GM12878 (cell line): ENCODE data around the gene SPNS1. TPM values are rescaled to one million over a fixed set of nuclear protein-coding genes. Genes with fewer than 3 reads are reported as not detected.
"Not testable (repeated sequence)": the region's sequence is repeated elsewhere in the genome, so short reads cannot be mapped to it uniquely, and the experiment has no call there.

Experiments used
- ATAC-seq: fragments of 200-7000 bp; cut with Tn5 transposase; 3 replicates; pipeline ENCODE4 v1.9.1; 2020; ENCODE audit warnings: mild to moderate bottlenecking, moderate library complexity
- BruUV-seq: library from RNA; stranded (reverse); fragments of 400-500 nt; replicated peaks from 2 replicates; lab custom pipeline; 2021; lab: Mats Ljungman, UMichigan
- CTCF ChIA-PET: fragments of 300-600 bp; sonication (Branson Sonifier 250); formaldehyde crosslinking; extraction: SDS; loops from one replicate; lab custom pipeline; 2021; ENCODE audit warnings: inconsistent platforms; lab: Yijun Ruan, JAX
- POLR2A ChIA-PET: fragments of 350-600 bp; formaldehyde crosslinking; extraction: SDS; loops from one replicate; lab custom pipeline; 2021; ENCODE audit warnings: inconsistent platforms; lab: Charles Lee
- RAD21 ChIA-PET: fragments of 300-600 bp; sonication (Branson Sonifier 250); formaldehyde crosslinking; loops from one replicate; lab custom pipeline; 2023; ENCODE audit warnings: antibody characterized with exemption; ENCODE audit not compliant: unreplicated experiment; lab: Charles Lee
- SMC1A ChIA-PET: fragments of 300-600 bp; sonication (Branson Sonifier 250); formaldehyde crosslinking; loops from one replicate; lab custom pipeline; 2023; ENCODE audit not compliant: unreplicated experiment, uncharacterized antibody; lab: Charles Lee
- DNase-seq: peaks from one replicate; pipeline ENCODE4 v3.0.0-alpha.2; 2011; ENCODE audit warnings: low read depth, low spot score
- FAIRE-seq: peaks from 3 replicates; lab custom pipeline; 2011; peaks lifted over from hg19 to GRCh38; lab: Jason Lieb, UNC
- H2AFZ ChIP-seq: 2 replicates; pipeline ENCODE4 v1.6.0; 2011; ENCODE audit warnings: low read depth, low read length, control low read depth; ENCODE audit not compliant: control insufficient read depth
- H3K27ac ChIP-seq: 2 replicates; pipeline ENCODE4 v1.5.1; 2011; ENCODE audit warnings: control low read depth; ENCODE audit not compliant: control insufficient read depth, insufficient read depth
- H3K27me3 ChIP-seq, 2 experiments: replicated peaks in 1 of 2; 2 replicates each; pipeline versions ENCODE4 v1.6.0 to v1.6.1; 2011; ENCODE audit warnings: low read length in 1 of 2; ENCODE audit not compliant: control insufficient read depth in 2 of 2, insufficient read depth in 2 of 2
- H3K36me3 ChIP-seq, 2 experiments: 2 replicates each; pipeline ENCODE4 v1.5.1; 2011; ENCODE audit warnings: low read length in 1 of 2; ENCODE audit not compliant: control insufficient read depth in 2 of 2, insufficient read depth in 2 of 2
- H3K4me1 ChIP-seq: 2 replicates; pipeline ENCODE4 v1.6.1; 2011; ENCODE audit warnings: mild to moderate bottlenecking, low read length, moderate library complexity, mixed read lengths; ENCODE audit not compliant: control insufficient read depth, insufficient read depth
- H3K4me2 ChIP-seq: 2 replicates; pipeline ENCODE4 v1.6.0; 2011; ENCODE audit warnings: control low read depth; ENCODE audit not compliant: control insufficient read depth, insufficient read depth
- H3K4me3 ChIP-seq: fragments of 200-600 bp; sonication (generic); 2 replicates; pipeline ENCODE4 v1.5.1; 2016
- H3K79me2 ChIP-seq: 2 replicates; pipeline ENCODE4 v1.6.0; 2011; ENCODE audit warnings: low read length; ENCODE audit not compliant: control insufficient read depth, insufficient read depth
- H3K9ac ChIP-seq: 2 replicates; pipeline ENCODE4 v1.8.0; 2011; ENCODE audit warnings: low read length, control low read depth, mixed read lengths; ENCODE audit not compliant: control insufficient read depth, insufficient read depth
- H3K9me3 ChIP-seq: replicated peaks from 3 replicates; pipeline ENCODE4 v1.5.1; 2011; ENCODE audit warnings: mild to moderate bottlenecking, low read length; ENCODE audit not compliant: control insufficient read depth, insufficient read depth
- H4K20me1 ChIP-seq: 2 replicates; pipeline ENCODE4 v1.6.0; 2011; ENCODE audit not compliant: control insufficient read depth, insufficient read depth
- CEBPB ChIP-seq, 2 experiments: fragments of 150-350 bp in 1 of 2; IDR thresholded peaks; 2 replicates each; pipeline ENCODE4 v1.6.1; 2012 to 2014; ENCODE audit warnings: low read depth in 2 of 2, low read length in 2 of 2, borderline replicate concordance in 1 of 2, inconsistent platforms in 1 of 2
- CHD4 ChIP-seq: fragments of 200-600 bp; sonication (generic); IDR thresholded peaks from 2 replicates; pipeline ENCODE4 v1.6.1; 2016; ENCODE audit warnings: mild to moderate bottlenecking
- KDM1A ChIP-seq: fragments of 200-600 bp; sonication (generic); IDR thresholded peaks from 2 replicates; pipeline ENCODE4 v1.6.1; 2016; ENCODE audit warnings: borderline replicate concordance
- LARP7 ChIP-seq: fragments of 450-650 bp; IDR thresholded peaks from 2 replicates; pipeline ENCODE4 v1.6.1; 2017; ENCODE audit warnings: mild to moderate bottlenecking
- RBBP5 ChIP-seq: fragments of 200-600 bp; sonication (generic); conservative IDR thresholded peaks from 2 replicates; pipeline ENCODE4 v1.6.1; 2016
- SREBF1 ChIP-seq: IDR thresholded peaks from 2 replicates; pipeline ENCODE4 v1.6.1; 2012; ENCODE audit warnings: mild to moderate bottlenecking, low read length
- SREBF2 ChIP-seq: IDR thresholded peaks from 2 replicates; pipeline ENCODE4 v1.6.1; 2012; ENCODE audit warnings: mild to moderate bottlenecking, low read length
- WGBS: methylation state at CpG from one replicate; pipeline ENCODE4 v1.1.6; 2016; ENCODE audit warnings: low lambda C conversion rate; ENCODE audit not compliant: insufficient replicate concordance, insufficient coverage; ENCODE audit errors: missing lambda C conversion rate; 5-methylcytosine and 5-hydroxymethylcytosine counted together
- in situ Hi-C: fragments of 300-500 bp; cut with MboI; formaldehyde crosslinking; loops from 9 replicates; pipeline ENCODE4 v1.14.3; 2018; ENCODE audit warnings: mixed read lengths
- intact Hi-C: fragments of 100-400 bp; cut with micrococcal nuclease; formaldehyde crosslinking; loops from one replicate; pipeline ENCODE4 v1.14.2; 2022; ENCODE audit not compliant: unreplicated experiment
- polyA plus RNA-seq, 11 experiments: library from polyadenylated mRNA; depleted of rRNA in 4 of 11; unstranded in 6 of 11; stranded (reverse) in 5 of 11; fragments of >200 nt; fragmentation: Nextera tagmentation in 4 of 11; fragmentation: Illumina TruSeq in 1 of 11; extraction: Ambion mirVana in 4 of 11; extraction: Trizol in 1 of 11; gene quantifications; 1 replicate in 1 of 11; 2 replicates in 10 of 11; pipeline versions ENCODE4 v1.2.1 to v1.2.3, GENCODE V29; 2011 to 2016; ENCODE audit warnings: inconsistent platforms in 2 of 11, missing spikeins in 2 of 11, low read depth in 1 of 11
- total RNA-seq, 4 experiments: library from RNA; depleted of rRNA in 3 of 4; stranded (reverse); fragments of >200 nt in 3 of 4; fragmentation: Illumina TruSeq in 1 of 4; extraction: Trizol in 1 of 4; gene quantifications; 2 replicates each; pipeline versions ENCODE4 v1.2.1 to v1.2.3, GENCODE V29; 2013 to 2021
- TF ChIP-seq, protein P1 (sequence below), 3 experiments: IDR thresholded peaks in 2 of 3; conservative IDR thresholded peaks in 1 of 3; 2 replicates each; pipeline ENCODE4 v1.5.1; 2011; ENCODE audit warnings: low read depth in 3 of 3, low read length in 3 of 3, mild to moderate bottlenecking in 3 of 3, control low read depth in 2 of 3, moderate library complexity in 2 of 3, inconsistent platforms in 1 of 3, mixed read lengths in 1 of 3; ENCODE audit not compliant: control insufficient read depth in 2 of 3, insufficient read depth in 1 of 3; ENCODE audit errors: extremely low read depth in 1 of 3
- TF ChIP-seq, protein P2 (sequence below): IDR thresholded peaks from 2 replicates; pipeline ENCODE4 v1.6.1; 2012; ENCODE audit warnings: improper control_type of control experiment, low read depth, low read length; ENCODE audit not compliant: insufficient replicate concordance

SPNS1 gene
- total and polyA plus RNA-seq, 10 of the 15 experiments (the other 5 are each of a cell fraction or from before 2014, with no cell fraction given) = 0.16 to 37.6 (median 12.0) TPM

DNA sequence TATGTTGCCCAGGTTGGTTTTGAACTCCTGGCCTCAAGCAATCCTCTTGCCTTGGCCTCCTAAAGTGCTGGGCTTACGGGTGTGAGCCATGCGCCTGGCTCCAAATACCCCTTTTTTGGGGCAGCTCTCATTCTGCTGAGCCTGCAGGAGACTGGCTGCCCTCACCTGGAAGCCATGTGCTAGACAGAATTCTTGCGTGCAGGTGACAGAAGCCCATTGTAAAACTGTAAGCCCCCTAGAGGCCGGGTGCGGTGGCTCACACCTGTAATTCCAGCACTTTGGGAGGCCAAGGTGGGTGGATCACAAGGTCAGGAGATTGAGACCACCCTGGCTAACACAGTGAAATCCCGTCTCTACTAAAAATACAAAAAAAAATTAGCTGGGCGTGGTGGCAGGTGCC, 5.8 kb downstream of the SPNS1 start:
- ATAC-seq, H3K4me3 ChIP-seq, H3K9me3 ChIP-seq, BruUV-seq, H2AFZ ChIP-seq, SMC1A ChIA-PET, H3K4me2 ChIP-seq, H3K27me3 ChIP-seq, FAIRE-seq, in situ Hi-C loops, H3K27ac ChIP-seq, H4K20me1 ChIP-seq, intact Hi-C loops, H3K9ac ChIP-seq, POLR2A ChIA-PET, H3K79me2 ChIP-seq, RAD21 ChIA-PET, H3K36me3 ChIP-seq, DNase-seq: not testable (repeated sequence)
- CTCF ChIA-PET = interaction anchor here (5.6 kb wide), 1 partner anchor 35 kb away, joined by 26 read pairs; no protein-coding TSS in a partner anchor
- H3K4me1 ChIP-seq = peaks cover 15% of the 10 kb centered on the region
- 85% methylated on average over 7 of the region's 7 CpGs for WGBS
- TF ChIP-seq, protein P1, sequence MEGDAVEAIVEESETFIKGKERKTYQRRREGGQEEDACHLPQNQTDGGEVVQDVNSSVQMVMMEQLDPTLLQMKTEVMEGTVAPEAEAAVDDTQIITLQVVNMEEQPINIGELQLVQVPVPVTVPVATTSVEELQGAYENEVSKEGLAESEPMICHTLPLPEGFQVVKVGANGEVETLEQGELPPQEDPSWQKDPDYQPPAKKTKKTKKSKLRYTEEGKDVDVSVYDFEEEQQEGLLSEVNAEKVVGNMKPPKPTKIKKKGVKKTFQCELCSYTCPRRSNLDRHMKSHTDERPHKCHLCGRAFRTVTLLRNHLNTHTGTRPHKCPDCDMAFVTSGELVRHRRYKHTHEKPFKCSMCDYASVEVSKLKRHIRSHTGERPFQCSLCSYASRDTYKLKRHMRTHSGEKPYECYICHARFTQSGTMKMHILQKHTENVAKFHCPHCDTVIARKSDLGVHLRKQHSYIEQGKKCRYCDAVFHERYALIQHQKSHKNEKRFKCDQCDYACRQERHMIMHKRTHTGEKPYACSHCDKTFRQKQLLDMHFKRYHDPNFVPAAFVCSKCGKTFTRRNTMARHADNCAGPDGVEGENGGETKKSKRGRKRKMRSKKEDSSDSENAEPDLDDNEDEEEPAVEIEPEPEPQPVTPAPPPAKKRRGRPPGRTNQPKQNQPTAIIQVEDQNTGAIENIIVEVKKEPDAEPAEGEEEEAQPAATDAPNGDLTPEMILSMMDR (IDR thresholded peaks at IDR 0.05 in 2 of 3, conservative IDR thresholded peaks at IDR 0.05 in 1 of 3; ENCODE audit: control insufficient read depth in 2 of 3, extremely low read depth in 1 of 3, insufficient read depth in 1 of 3, low read depth in 3 of 3, low read length in 3 of 3) = 0 out of 6 replicates have a peak, but pooled peaks of 1 of the 3 experiments have one; percentile 5

DNA sequence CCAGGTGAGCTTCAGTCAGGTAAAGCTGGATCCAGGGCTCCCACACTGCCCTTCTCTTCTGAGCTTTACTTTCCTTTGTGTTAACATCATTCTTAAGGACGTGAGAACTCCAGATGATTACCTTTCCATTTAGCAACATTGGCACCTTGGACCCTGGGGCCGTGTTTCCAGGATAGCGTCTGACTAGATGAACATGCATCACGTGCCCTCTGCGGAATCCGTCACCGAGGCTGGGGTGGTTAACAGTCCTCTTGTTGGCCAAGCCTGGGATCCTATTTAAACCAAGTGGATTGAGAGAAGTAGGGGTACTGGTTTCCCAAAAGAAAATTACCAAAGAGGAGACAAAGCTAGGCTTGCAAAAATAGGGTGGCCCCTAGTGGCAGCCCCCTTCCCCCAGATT, 6.4 kb downstream of the SPNS1 start:
- H3K27ac ChIP-seq = no peak overlapping the region
- no peak overlapping the region for H3K9ac ChIP-seq
- no peaks in the 10 kb centered on the region for H3K79me2 ChIP-seq
- no peak overlapping the region for H3K4me3 ChIP-seq
- CTCF ChIA-PET = interaction anchor here (5.6 kb wide), 1 partner anchor 35 kb away, joined by 26 read pairs; no protein-coding TSS in a partner anchor
- no peak for ATAC-seq
- H3K27me3 ChIP-seq = no peaks in the 10 kb centered on the region
- TF ChIP-seq KDM1A (no peak), SREBF2 (no peak), LARP7 (no peak), RBBP5 (no peak), CHD4 (no peak), CEBPB (IDR thresholded peaks at IDR 0.05; ENCODE audit: borderline replicate concordance in 1 of 2, low read depth in 2 of 2, low read length in 2 of 2) (no peak), SREBF1 (no peak)
- TF ChIP-seq, protein P2, sequence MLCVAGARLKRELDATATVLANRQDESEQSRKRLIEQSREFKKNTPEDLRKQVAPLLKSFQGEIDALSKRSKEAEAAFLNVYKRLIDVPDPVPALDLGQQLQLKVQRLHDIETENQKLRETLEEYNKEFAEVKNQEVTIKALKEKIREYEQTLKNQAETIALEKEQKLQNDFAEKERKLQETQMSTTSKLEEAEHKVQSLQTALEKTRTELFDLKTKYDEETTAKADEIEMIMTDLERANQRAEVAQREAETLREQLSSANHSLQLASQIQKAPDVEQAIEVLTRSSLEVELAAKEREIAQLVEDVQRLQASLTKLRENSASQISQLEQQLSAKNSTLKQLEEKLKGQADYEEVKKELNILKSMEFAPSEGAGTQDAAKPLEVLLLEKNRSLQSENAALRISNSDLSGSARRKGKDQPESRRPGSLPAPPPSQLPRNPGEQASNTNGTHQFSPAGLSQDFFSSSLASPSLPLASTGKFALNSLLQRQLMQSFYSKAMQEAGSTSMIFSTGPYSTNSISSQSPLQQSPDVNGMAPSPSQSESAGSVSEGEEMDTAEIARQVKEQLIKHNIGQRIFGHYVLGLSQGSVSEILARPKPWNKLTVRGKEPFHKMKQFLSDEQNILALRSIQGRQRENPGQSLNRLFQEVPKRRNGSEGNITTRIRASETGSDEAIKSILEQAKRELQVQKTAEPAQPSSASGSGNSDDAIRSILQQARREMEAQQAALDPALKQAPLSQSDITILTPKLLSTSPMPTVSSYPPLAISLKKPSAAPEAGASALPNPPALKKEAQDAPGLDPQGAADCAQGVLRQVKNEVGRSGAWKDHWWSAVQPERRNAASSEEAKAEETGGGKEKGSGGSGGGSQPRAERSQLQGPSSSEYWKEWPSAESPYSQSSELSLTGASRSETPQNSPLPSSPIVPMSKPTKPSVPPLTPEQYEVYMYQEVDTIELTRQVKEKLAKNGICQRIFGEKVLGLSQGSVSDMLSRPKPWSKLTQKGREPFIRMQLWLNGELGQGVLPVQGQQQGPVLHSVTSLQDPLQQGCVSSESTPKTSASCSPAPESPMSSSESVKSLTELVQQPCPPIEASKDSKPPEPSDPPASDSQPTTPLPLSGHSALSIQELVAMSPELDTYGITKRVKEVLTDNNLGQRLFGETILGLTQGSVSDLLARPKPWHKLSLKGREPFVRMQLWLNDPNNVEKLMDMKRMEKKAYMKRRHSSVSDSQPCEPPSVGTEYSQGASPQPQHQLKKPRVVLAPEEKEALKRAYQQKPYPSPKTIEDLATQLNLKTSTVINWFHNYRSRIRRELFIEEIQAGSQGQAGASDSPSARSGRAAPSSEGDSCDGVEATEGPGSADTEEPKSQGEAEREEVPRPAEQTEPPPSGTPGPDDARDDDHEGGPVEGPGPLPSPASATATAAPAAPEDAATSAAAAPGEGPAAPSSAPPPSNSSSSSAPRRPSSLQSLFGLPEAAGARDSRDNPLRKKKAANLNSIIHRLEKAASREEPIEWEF = no peak
- TF ChIP-seq, all 136 proteins: peak for 0
- WGBS = 98% methylated on average over 7 of the region's 7 CpGs
- BruUV-seq = no TSS peak
- H3K4me1 ChIP-seq = peaks cover 12% of the 10 kb centered on the region
- ChIA-PET POLR2A (no interaction called here), RAD21 (no interaction called here), SMC1A (no interaction called here)
- no peak overlapping the region for H2AFZ ChIP-seq
- in situ Hi-C loops (no loop called here), intact Hi-C loops (no loop called here)
- H3K9me3 ChIP-seq = no peaks in the 10 kb centered on the region; the same call in 2 of the 3 replicates
- H3K36me3 ChIP-seq = peaks cover 0 to 10% of the 10 kb centered on the region in 2 experiments; a peak in 3 of 4 replicates
- FAIRE-seq = no peak
- H3K4me2 ChIP-seq = no peak overlapping the region
- DNase-seq = no peak
- no peaks in the 10 kb centered on the region for H4K20me1 ChIP-seq
